ENCODE measurements around the gene ZNF385B.

- no peak for TF ChIP-seq CTCF (IDR thresholded peaks at IDR 0.05)
- no peak for TF ChIP-seq EZH2 (IDR thresholded peaks at IDR 0.05)
Measured at GRCh38 chr2:179613701-179614100, 247.7 kb downstream of the ZNF385B start.

Data from neural progenitor cell (in vitro differentiated cells).